ENCODE measurements around the gene TEKTIP1.
A peak's percentile ranks its signal among the peaks of the same experiment; 100 is the strongest.
"Not testable (repeated sequence)": the region's sequence is repeated elsewhere in the genome, so short reads cannot be mapped to it uniquely, and the experiment has no call there.

The TEKTIP1 gene

GRCh38 chr19:3508121-3508661, 30.8 kb upstream of the TEKTIP1 start:
- not testable (repeated sequence) for DNase-seq

GRCh38 chr19:3508771-3509535, 30.0 kb upstream of the TEKTIP1 start:
- no peak for DNase-seq

- no peak for DNase-seq
Measured at GRCh38 chr19:3509566-3509989, 29.4 kb upstream of the TEKTIP1 start.

- no peak for DNase-seq
Measured at GRCh38 chr19:3510727-3511126, 28.2 kb upstream of the TEKTIP1 start.

GRCh38 chr19:3511506-3512251, 27.3 kb upstream of the TEKTIP1 start:
- DNase-seq, result no peak

- no peak for DNase-seq
Measured at GRCh38 chr19:3512562-3513228, 26.3 kb upstream of the TEKTIP1 start.

- DNase-seq, result no peak
Measured at GRCh38 chr19:3513229-3514140, 25.5 kb upstream of the TEKTIP1 start.

- no peak for DNase-seq
Measured at GRCh38 chr19:3514930-3515329, 24.0 kb upstream of the TEKTIP1 start.

- no peak for DNase-seq
Measured at GRCh38 chr19:3515891-3516422, 23.0 kb upstream of the TEKTIP1 start.

- peak; percentile 99 for DNase-seq
Measured at GRCh38 chr19:3516675-3517207, 22.2 kb upstream of the TEKTIP1 start.

GRCh38 chr19:3517638-3518037, 21.3 kb upstream of the TEKTIP1 start:
- DNase-seq, result no peak

GRCh38 chr19:3518255-3518654, 20.7 kb upstream of the TEKTIP1 start:
- no peak for DNase-seq

- no peak for DNase-seq
Measured at GRCh38 chr19:3518659-3519058, 20.3 kb upstream of the TEKTIP1 start.

GRCh38 chr19:3519126-3519525, 19.8 kb upstream of the TEKTIP1 start:
- no peak for DNase-seq

- peak; percentile 59 for DNase-seq
Measured at GRCh38 chr19:3520166-3521103, 18.5 kb upstream of the TEKTIP1 start.

GRCh38 chr19:3521104-3521445, 17.9 kb upstream of the TEKTIP1 start:
- DNase-seq, result no peak

- no peak for DNase-seq
Measured at GRCh38 chr19:3522421-3523360, 16.3 kb upstream of the TEKTIP1 start.

GRCh38 chr19:3523361-3524077, 15.5 kb upstream of the TEKTIP1 start:
- DNase-seq, result no peak

Measured in NCI-H69 (cell line).